Fibroblast of skin of back (primary cell): ENCODE data around the gene CDH4.

Experiments used
- DNase-seq: peaks from one replicate; pipeline ENCODE4 v3.0.0-alpha.2; 2013

CDH4 gene

DNA sequence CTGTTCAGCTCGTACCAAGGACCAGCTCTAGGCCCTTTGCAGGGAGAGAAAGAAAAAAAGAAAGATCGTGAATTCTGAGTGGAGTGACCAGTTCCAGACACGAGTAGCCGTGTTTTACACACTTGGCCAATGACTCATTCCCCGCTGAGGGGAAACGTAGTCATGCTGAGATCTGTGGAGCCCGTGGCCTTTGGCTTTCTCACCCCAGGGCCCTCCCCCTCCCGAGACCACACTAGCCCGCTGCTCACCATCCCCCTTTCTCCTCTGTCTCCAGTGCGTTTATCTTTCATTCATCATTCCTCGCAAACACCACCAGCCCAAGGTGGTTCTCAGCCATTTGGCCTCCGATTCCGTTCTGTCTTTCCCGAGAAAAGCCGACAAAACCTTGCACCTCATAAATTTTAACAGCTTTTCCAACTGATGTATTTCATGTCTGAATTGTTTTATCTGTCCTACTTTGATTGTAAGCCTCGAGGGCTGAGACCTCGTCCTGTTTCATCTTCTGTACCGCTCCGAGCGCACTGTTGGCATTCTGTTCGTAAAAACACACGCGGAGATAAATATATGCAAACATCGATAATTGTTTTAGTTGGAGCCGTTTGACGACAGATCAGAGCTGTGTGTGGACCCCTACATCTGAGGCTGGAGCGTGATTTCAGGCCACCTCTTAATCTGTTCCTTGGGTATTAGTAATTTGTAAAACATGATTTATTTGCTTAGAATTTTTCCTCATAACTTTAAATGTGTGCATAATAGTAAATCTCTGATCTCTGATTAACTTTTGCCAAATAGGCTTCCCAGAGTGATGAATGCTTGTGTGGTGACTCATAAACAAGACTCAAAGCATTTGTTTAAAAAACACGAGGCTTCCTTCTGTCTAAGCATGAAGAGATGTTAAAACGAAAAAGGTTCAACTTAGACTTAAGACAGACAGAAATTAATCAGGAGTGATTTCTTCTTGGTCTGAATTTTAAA is 336.6 kb downstream of the CDH4 start:
- DNase-seq: peak; percentile 87

DNA sequence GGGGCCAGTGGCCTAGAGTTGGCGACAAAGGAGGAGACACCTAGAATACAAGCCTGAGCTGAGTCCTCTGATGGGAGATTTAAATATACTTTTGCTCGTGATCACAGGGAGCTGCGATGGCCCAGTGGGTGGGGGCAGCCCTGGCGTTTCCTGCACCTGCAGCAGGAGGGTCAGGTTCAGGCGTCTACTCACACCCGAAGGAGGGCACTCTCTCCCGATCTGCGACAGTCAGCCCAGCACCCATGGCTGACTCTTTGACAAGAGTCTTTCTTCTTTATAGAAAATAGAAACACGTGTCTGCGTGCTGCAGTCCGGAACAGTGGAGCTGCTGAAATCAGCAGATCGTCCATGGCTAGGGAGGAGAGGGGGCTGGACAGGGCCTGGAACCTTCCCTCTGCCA is 338.2 kb downstream of the CDH4 start:
- no peak for DNase-seq

DNA sequence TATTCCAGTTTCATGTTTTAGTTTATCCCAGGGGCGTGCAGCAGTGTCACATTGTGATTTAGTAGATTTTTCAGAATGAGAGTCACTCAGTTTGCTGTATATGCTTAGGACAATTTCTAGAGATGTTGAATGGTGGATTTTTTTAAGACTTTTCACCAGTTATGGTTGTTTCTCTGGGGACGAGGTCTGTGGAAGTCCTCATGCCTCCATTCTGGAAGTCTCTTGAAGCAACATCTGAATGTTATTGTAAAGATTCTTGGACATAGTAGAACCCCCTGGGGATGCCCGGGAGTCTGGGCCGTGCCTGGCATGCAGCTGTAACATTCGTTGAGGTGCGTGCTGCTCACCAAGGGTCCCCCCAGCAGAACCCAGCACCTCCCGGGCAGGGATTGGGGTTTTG is 341.5 kb downstream of the CDH4 start:
- DNase-seq: peak; percentile 83

DNA sequence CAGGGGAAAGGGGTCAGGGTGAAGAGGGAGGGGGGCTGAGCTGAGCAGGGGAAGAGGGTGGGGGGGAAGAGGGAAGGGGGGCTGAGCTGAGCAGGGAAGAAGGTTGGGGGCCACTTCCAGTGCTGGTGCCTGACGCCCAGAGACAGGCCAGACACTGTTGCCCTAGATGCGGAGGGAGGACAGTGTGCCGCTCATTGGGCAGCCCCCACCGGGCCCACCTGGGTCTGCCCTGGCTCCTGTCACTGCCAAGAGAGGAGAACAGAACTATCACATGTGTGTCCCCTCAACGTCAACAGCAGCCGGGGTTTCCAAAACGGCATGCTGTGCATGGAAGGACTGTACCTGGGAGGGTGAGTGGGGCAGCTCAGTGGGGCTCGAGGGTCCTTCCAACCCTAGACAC is 342.1 kb downstream of the CDH4 start:
- DNase-seq: no peak

DNA sequence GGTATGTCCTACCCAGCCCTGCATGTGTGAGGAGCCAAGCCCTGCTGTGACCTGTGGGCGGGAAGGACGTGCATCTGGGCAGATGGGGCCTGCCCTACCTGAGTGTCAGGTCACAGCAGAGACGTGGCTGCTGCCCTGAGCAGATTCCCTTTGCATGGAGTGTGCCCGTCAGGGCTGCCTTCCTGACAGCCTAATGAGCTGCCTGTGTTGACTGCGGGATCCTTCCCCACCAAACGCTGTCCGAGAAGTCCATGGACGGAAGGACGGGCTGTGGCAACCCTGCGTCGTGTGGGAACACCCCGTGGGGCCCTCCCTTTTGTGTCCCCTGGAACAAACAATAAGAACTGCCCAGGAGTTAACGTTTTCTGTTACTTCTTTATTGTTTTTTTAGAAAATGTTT is 343.2 kb downstream of the CDH4 start:
- no peak for DNase-seq

DNA sequence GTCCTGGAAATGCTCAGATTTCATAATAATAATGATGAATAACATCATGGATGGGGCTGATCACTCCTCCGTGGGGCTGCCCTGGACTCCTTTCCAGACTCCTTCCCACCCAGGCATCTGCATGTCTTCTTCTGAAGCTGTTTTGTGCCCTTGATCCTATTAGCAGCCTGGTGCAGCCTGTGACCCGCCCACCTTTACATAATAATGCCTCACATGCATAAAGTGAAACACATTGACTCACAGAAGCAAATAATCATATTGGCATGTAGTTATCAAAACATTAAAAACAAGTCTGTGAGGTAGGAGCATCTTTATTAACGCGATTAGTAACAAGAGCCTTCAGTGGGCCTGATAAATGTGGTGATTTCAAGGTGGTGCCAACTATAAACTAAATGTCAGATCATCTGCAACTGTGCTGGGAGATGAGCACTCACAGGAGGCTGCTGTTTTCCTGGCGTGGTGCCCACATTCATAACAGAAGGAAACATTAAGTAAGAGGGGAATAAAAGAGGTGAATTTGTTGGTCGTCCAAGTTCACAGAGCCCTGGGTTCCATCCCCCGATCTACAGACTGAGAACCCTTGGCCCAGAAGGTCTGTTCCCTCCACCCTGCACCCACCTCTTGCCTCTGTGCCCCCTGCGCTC is 344.7 kb downstream of the CDH4 start:
- no peak for DNase-seq

DNA sequence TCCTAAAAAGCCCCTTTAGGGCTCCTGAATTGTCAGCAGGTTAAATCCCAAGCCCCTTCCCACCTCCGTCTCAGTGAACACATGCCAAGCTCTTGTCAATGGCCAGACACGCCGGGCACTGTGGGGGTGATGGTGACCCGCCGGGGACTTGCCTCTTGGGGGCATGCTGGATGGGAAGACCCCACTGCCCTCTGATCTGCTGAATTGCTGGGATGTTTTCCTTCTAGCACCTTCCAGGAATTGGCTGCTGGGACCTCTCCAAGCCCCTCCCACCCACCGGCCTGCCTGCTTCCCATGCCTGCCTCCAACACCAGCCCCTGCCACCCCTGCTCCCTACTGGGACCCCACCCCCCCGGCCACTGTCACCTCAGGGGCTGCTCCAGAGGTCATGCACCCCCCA is 345.9 kb downstream of the CDH4 start:
- no peak for DNase-seq

DNA sequence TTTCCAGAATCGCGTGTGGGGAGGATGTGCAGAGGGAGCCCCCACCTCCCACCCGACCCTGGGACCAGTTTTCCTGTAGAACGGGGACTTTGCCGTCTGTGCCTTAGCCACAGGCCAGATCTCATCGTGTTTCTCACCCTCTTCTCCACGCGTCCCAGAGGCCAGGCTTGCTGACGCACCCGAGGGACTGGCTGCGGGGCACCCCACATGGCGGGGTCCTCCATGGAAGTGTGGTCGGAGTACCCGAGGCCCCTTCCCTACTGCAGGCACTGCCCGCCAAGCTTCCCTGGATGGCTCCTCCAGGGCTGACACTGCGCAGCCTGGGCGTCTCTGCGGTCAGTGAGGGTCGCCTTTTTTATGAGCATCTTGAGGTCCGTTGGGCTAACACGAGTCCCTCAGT is 346.5 kb downstream of the CDH4 start:
- no peak for DNase-seq

DNA sequence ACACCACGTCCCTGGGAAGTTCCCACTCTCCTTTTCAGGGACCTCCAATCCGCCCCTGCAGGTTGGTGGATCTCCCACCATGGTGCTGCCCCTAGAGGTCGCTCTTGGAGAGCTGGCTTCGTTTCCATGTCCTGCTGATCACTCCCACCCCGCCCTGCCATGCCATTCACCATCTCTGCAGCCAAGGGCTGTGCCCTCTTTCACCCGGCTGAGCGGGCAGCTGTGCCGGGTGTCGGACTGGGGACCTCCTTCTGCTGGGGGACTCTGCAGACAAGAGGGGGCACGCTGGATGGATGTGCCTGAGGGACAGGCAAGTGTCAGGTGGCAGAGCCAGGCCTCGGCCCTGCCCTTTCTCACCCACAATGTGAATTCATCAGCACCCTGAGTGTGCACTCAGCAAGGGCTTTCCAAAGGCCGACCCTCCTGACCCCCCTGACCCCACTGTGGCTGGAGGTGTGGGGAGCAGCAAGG is 347.0 kb downstream of the CDH4 start:
- DNase-seq: no peak

DNA sequence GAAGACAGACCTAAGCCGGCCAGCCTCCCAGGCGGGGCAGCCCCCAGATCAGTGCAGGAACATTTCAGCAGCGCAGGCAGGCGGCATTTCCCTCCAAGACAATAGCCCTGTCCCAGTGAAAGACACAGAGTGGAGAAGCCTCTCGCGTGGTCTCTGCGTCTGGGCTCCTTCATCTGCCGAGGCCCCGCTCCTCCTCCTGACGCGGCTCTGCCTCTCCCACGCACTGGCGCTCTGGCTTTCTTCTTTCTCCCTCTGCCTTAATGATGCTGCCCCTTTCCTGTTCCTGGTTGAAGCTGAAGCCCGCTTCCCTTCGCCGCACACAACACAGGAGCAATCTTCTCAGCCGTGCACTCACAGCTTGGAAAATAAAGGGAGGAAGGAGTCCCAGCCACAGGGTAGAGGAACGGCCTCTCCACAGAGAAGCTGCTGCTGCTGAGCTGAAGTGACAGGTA is 347.5 kb downstream of the CDH4 start:
- no peak for DNase-seq

DNA sequence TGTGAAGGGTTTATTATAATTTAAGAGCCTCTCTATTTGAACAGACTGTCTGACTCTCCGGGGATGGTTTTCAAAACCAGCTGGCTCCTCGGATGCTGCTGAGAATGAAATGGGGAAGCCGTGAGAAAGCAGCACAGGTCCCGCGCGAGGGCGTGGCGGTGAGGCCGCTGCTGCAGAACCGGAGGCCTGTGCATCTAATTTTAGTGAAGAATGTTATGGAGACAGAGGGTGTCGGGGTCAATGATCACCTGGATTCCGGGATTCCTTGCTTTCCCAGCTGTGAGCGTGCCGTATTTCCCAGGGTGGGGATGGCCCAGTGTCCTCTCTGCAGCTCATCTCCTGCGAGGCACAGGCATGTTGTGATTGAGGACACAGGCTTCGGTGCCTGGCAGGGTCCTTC is 348.0 kb downstream of the CDH4 start:
- no peak for DNase-seq

DNA sequence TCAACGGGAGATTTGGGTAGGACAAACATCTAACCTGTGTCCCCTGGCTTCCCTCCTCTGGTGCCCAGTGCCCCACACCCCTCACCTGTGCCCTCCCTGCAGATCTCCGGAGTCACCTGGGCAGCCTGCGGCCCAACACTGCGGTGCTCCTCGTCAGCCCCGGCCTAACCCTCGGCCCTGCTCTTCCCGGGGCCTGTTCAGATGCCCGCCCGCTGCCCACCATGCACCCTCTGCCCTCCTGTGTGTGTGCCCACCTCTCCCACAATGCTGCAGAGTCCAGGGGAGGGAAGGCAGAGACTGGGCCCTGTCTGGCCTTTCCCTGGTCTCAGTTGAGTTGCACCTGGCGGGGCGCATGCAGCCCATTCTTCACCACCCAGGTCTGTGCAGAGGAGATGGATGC is 349.3 kb downstream of the CDH4 start:
- DNase-seq: no peak

DNA sequence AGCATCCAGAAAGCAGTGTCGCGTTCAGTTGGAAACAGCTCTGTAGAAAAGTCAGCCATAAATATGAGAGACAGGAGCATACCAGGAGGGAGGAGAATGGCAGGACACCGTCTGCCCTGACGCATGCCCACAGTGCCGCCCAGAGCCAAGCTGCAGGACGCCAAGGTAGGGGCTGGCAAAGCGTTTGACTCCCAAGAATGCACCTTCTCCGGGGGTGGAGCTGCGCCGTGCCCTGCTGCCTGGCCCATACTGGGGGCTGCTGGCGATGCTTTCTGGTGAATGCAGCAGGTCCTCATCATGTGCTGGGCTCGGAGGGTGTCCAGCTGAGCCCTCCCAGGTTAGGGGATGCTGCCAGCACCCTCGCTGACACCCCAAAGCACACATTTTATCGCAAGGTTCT is 349.8 kb downstream of the CDH4 start:
- no peak for DNase-seq

DNA sequence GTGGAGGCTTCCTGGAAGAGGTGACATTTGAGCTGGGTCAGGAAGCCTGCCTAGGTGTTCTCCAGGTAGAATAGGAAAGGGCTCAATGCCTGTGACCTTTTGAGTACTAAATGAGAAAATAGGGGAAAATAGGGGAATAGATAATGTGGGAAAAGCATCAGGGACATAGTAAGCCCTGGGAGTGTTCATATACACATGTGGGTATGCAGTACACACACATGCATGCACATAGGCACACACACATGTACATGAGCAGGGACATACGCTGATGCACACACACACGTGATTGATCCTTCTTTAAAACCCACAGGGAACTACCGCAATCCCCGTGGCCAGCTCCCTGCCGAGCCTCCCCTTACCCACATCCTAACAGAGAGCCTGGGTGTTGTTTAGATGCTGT is 351.7 kb downstream of the CDH4 start:
- no peak for DNase-seq

DNA sequence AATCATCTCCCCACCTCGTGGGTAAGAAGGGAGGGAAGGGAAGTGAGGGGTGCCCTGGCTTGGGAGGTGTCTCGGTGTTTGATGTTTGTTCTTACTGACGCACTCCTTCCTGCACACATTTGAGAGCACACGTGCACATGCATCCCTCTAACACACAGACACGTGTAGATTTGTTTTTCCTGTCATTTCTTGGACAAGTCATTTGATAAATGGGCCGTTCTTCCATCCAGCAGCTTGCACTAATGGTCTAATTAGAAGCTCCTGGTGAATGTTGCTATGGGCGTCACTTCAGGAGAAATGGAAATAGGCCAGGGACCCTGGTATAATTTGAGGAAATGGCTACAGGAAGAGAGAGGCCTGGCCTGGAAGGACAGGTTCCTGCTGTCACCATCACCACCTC is 352.5 kb downstream of the CDH4 start:
- DNase-seq: no peak

DNA sequence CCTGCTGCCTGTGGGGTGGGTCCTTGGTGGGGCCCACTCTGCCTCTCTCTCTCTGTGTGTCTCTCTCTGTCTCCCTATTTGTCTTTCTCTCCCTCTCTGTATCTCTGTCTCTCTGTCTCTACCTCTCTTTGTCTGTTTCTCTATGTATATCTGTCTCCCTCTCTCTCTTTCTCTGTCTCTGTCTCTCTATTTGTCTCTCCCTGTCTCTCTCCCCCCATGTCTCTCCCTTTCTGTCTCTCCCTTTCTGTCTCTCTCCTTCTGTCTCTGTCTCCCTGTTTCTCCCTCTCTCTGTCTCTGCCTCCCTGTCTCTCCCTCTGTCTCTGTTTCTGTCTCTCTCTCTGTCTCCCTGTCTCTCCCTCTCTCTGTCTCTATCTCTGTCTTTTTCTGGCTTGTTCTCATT is 353.2 kb downstream of the CDH4 start:
- no peak for DNase-seq

DNA sequence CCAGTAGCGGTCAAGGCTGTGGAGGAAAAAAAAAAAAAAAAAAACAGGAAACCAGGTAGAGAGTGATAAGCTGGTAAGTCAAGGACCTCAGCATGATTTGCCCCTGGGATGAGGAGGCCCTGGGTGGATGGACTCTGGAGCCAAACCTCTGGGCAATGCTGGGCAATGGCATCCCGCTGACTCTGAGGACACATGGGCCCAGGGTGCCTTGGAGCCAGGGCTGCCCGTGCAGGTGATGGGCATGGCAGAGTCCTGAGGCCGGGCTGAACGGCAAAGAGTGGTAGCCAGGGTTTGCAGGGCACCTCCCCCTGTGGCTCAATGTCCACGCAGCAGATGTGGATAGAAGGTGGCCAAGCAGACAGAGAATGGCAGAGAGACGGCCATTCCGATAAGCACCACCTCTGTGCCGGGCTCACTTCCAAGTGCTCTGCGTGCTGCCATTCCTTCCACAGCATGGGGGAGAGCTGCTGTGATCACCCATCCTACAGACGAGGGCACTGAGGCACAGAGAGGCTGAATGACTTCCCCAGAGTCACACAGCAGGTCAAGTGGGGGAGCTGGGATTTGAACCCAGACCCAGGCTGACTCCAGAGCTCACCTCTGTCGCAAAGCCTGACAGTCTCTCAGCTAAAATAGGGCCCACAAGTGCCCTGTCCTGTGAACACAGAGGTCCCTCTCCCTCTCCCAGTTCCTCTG is 353.9 kb downstream of the CDH4 start:
- DNase-seq: no peak

DNA sequence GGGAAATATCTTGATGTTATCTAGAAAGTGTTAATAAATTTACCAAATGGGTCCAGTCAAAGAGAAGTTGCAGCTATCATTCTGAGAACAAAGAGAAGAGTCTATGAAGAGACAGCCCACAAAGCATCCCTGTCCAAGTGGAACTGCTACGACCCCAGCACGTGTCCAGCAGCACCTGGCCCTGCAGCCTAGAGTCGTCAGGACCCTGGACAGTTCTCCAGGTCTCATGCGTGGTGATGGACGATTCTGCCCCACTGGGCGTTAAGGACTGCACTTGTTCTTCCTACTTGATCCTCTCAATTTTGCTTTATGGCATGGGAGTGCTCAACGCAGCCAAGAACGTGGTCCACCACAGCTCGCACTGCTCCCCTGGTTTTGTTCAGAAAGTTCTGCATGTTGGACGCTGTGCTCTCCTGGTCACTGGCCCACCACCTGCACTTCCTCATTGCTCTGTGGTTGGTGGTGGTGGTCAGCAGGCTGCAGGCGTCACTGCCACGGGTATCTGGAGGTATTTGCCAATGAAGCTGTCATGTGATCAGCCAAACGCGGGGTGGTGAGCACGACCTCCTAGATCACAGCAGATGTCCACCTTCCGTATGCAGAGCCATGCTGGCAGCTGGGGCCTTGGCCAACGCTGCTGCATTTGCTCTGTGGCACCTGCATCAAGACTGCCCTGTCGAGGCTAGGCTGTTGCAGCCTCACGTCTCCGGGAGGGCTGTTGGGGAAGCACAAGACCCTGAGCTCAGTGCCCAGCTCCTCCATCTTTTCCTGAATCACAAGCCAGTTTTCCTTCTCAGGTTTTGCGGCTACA is 356.4 kb downstream of the CDH4 start:
- DNase-seq: peak; percentile 31

DNA sequence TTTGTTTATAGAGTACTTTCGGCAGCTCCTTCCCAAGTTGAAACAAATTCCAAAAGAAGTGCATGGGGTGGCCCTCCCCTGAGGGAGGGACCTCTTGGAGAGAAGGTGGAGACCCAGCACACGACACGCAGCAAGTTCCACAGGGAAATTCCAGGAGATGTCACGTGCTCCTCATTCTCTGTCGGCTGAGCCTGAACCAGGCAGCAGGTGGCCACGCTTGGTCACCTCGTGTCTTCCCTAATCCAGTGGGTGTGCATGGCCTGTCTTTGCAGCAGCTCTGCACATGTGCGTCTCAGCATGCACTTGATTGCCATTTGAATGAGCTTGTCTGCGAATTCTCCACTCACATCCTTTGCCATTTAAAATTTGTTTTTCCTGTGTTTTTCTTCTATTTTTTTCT is 357.4 kb downstream of the CDH4 start:
- DNase-seq: no peak

DNA sequence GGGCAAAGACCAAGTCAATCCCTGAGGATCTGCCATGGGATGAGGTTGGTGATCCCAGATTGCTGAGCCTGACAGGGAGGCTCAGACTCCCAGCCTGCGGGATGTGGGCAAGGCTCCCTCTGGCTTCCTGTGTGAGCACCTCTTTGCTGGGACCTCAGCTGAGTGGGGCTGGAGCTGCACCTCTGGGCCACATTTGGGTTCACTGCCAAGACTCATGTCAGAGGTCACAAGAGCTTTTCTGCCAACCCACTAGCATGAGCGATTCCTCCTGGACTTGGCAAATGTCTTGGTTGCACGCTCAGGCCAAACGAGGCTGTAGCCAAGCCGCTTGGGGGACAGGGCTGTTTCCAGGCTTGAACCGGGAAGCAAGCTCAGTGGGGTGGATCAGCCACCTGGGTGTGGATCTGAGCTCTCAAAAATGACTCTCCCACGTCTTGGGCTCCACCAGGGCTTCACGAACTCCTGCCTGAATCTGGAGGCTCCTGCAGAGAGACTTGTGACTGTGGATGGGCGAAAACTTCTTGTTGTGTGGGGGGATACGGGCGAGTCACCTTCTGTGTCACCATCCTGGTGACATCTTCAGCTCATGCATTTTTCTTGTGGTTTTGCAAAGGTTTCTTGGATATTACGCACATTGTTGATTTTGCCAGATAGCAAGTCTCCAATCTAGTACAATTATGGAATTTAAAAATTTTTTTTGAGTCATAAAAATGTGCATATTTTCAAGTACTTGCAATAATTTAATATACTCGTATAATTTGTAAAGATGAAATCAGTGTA is 359.5 kb downstream of the CDH4 start:
- peak; percentile 82 for DNase-seq

DNA sequence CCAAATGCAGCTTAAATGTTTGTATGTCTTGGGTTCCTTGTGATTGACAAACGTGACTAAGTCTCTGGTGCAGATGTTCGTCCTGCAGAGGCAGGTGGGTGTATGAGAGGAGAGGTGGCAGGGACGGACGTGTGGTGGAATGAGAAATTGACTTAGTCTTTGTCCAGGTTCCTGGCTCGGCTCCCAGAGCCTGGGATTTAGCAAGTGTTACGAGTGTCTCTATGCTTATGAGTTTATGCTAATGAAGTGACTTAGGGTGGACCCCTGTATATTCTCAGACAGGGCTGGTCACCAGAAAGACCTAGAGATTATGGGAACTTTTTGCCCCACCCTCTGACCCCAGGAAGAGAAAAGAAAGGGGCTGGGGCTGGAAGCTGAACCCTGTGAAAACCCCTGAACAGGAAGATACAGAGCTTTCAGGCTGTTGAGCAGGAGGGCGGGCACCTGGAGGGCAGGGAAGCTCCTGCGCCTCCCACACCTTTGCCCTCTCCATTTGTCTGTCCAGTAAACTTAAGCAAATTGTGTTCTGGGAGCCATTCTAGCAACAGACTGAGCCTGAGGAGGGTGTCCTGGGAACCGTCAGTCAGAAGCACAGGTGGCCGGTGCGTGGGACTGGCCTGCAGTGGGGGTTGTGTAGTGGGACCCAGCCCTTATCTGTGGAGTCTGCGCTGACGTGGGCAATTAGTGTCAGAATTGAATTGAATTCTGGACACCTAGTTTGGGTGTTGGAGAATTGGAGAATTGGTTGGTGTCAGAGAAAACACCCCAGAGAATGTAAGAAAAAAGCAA is 362.1 kb downstream of the CDH4 start:
- DNase-seq: no peak
